GM15510 (cell line): ENCODE results near the gene MXRA8.

Experiments
- POLR2A ChIP-seq: IDR thresholded peaks from 3 replicates; pipeline ENCODE4 v1.6.1; 2011; ENCODE audit warnings: borderline replicate concordance; ENCODE audit not compliant: insufficient read length; ENCODE audit errors: extremely low read depth

Gene MXRA8

GRCh38 chr1:1348420-1349255 is 9.7 kb downstream of the MXRA8 start:
- TF ChIP-seq POLR2A = no peak

GRCh38 chr1:1347663-1348419 is 10.5 kb downstream of the MXRA8 start:
- TF ChIP-seq POLR2A = no peak

- TF ChIP-seq POLR2A = no peak
Measured at GRCh38 chr1:1347026-1347595, 11.2 kb downstream of the MXRA8 start.

GRCh38 chr1:1346501-1346890 is 11.9 kb downstream of the MXRA8 start:
- TF ChIP-seq POLR2A = no peak

- no peak for TF ChIP-seq POLR2A
Measured at GRCh38 chr1:1345860-1346500, 12.4 kb downstream of the MXRA8 start.

- TF ChIP-seq POLR2A = no peak
Measured at GRCh38 chr1:1345384-1345783, 13.0 kb downstream of the MXRA8 start.

GRCh38 chr1:1344655-1345361 is 13.5 kb downstream of the MXRA8 start:
- TF ChIP-seq POLR2A = no peak

- TF ChIP-seq POLR2A = no peak
Measured at GRCh38 chr1:1343811-1344421, 14.4 kb downstream of the MXRA8 start.

GRCh38 chr1:1342584-1343115 is 15.7 kb downstream of the MXRA8 start:
- TF ChIP-seq POLR2A = no peak

- no peak for TF ChIP-seq POLR2A
Measured at GRCh38 chr1:1342061-1342562, 16.2 kb downstream of the MXRA8 start.

- TF ChIP-seq POLR2A = no peak
Measured at GRCh38 chr1:1341549-1342021, 16.8 kb downstream of the MXRA8 start.

GRCh38 chr1:1340791-1341548 is 17.4 kb downstream of the MXRA8 start:
- TF ChIP-seq POLR2A = no peak

- TF ChIP-seq POLR2A = no peak
Measured at GRCh38 chr1:1340185-1340584, 18.2 kb downstream of the MXRA8 start.

GRCh38 chr1:1338278-1338677 is 20.1 kb downstream of the MXRA8 start:
- TF ChIP-seq POLR2A = no peak

- TF ChIP-seq POLR2A = no peak
Measured at GRCh38 chr1:1337793-1338147, 20.6 kb downstream of the MXRA8 start.
